NCI-H1930 (cell line): Measurements from ENCODE around the gene MGME1.
"Not testable (repeated sequence)": the region's sequence is repeated elsewhere in the genome, so short reads cannot be mapped to it uniquely, and the experiment has no call there.

Source experiments
- DNase-seq, 2 experiments: peaks; one replicate each; lab custom pipeline; 2025; lab: John Stamatoyannopoulos, UW

The MGME1 gene

GRCh38 chr20:17960400-17960885, 8.4 kb upstream of the MGME1 start:
- DNase-seq = not testable (repeated sequence)

- DNase-seq = no peak
Observed at GRCh38 chr20:17960927-17961586, 7.8 kb upstream of the MGME1 start.

- no peak for DNase-seq
Observed at GRCh38 chr20:17961587-17961940, 7.3 kb upstream of the MGME1 start.

GRCh38 chr20:17963114-17963897, 5.5 kb upstream of the MGME1 start:
- no peak for DNase-seq

GRCh38 chr20:17964073-17964472, 4.7 kb upstream of the MGME1 start:
- no peak for DNase-seq

- DNase-seq = no peak
Observed at GRCh38 chr20:17964632-17965031, 4.2 kb upstream of the MGME1 start.

GRCh38 chr20:17965042-17965697, 3.6 kb upstream of the MGME1 start:
- DNase-seq = no peak

GRCh38 chr20:17966432-17967310, 2.1 kb upstream of the MGME1 start:
- DNase-seq = no peak

- no peak for DNase-seq
Observed at GRCh38 chr20:17967521-17968365, 1.1 kb upstream of the MGME1 start.

- DNase-seq = no peak
Observed at GRCh38 chr20:17969278-17969883, 563 bp downstream of the MGME1 start.

- no peak for DNase-seq
Observed at GRCh38 chr20:17969884-17970409, 1.1 kb downstream of the MGME1 start.

- DNase-seq = no peak
Observed at GRCh38 chr20:17971300-17972013, 2.6 kb downstream of the MGME1 start.

GRCh38 chr20:17972121-17972520, 3.3 kb downstream of the MGME1 start:
- DNase-seq = no peak

GRCh38 chr20:17976305-17976704, 7.5 kb downstream of the MGME1 start:
- no peak for DNase-seq

GRCh38 chr20:17985388-17986018, 16.7 kb downstream of the MGME1 start:
- no peak for DNase-seq

GRCh38 chr20:17987988-17988387, 19.2 kb downstream of the MGME1 start:
- no peak for DNase-seq

- no peak for DNase-seq
Observed at GRCh38 chr20:17990278-17990972, 21.6 kb downstream of the MGME1 start.

GRCh38 chr20:17992224-17992637, 23.4 kb downstream of the MGME1 start:
- no peak for DNase-seq
